Measurements from ENCODE around the gene CITED4.

GRCh38 chr1:40897513-40897912, 35.4 kb upstream of the CITED4 start:
- TF ChIP-seq CTCF (conservative IDR thresholded peaks at IDR 0.05; ENCODE audit: low read length) = no peak
- no peak for TF ChIP-seq EZH2phosphoT487 (IDR thresholded peaks at IDR 0.05; ENCODE audit: borderline replicate concordance, low read depth, low read length)
